H1 (cell line): ENCODE data around the gene CHST12. TPM values are rescaled to one million over a fixed set of nuclear protein-coding genes. Genes with fewer than 3 reads are reported as not detected.

Experiments
- CTCF ChIA-PET: fragments of 300-600 bp; sonication (Branson Sonifier 250); formaldehyde crosslinking; loops from one replicate; lab custom pipeline; 2021; ENCODE audit not compliant: partially characterized antibody; lab: Charles Lee
- POLR2A ChIA-PET: fragments of 300-600 bp; sonication (Branson Sonifier 250); formaldehyde crosslinking; loops from one replicate; lab custom pipeline; 2021; ENCODE audit warnings: inconsistent platforms; ENCODE audit not compliant: partially characterized antibody; lab: Charles Lee
- DNase-seq, 2 experiments: peaks; one replicate each; pipeline versions ENCODE4 v3.0.0 to v3.0.0-alpha.2; 2010 to 2022; ENCODE audit warnings: low spot score in 2 of 2, low read depth in 1 of 2, mixed read lengths in 1 of 2
- FAIRE-seq: peaks from 2 replicates; lab custom pipeline; 2011; peaks lifted over from hg19 to GRCh38; lab: Jason Lieb, UNC
- H2AFZ ChIP-seq: 2 replicates; pipeline ENCODE4 v1.8.1; 2012; ENCODE audit warnings: low read length, inconsistent platforms
- H2AK5ac ChIP-seq: 2 replicates; pipeline ENCODE4 v1.6.1; 2013; ENCODE audit warnings: low read depth, low read length
- H2BK120ac ChIP-seq: replicated peaks from 2 replicates; pipeline ENCODE3; 2013; ENCODE audit warnings: low read depth, low read length, inconsistent platforms
- H2BK12ac ChIP-seq: 2 replicates; pipeline ENCODE4 v1.6.1; 2013; ENCODE audit warnings: low read depth, low read length
- H2BK15ac ChIP-seq: 2 replicates; pipeline ENCODE4 v1.6.1; 2013; ENCODE audit warnings: low read length
- H2BK20ac ChIP-seq: 2 replicates; pipeline ENCODE4 v1.6.1; 2013; ENCODE audit warnings: low read length
- H2BK5ac ChIP-seq: 2 replicates; pipeline ENCODE4 v1.6.1; 2013; ENCODE audit warnings: low read depth, low read length
- H3K14ac ChIP-seq: 2 replicates; pipeline ENCODE4 v1.6.1; 2013; ENCODE audit warnings: inconsistent platforms; ENCODE audit not compliant: insufficient read length
- H3K18ac ChIP-seq: 2 replicates; pipeline ENCODE4 v1.6.1; 2013; ENCODE audit warnings: low read length; ENCODE audit errors: extremely low read depth
- H3K23ac ChIP-seq: 2 replicates; pipeline ENCODE4 v1.6.1; 2013; ENCODE audit warnings: inconsistent platforms; ENCODE audit not compliant: insufficient read length
- H3K23me2 ChIP-seq: 2 replicates; pipeline ENCODE4 v1.6.1; 2013; ENCODE audit warnings: low read depth, low read length
- H3K27ac ChIP-seq: 2 replicates; pipeline ENCODE4 v1.6.1; 2011; ENCODE audit warnings: low read depth, low read length, inconsistent platforms
- H3K27me3 ChIP-seq, 4 experiments: replicated peaks in 1 of 4; 1 replicate in 1 of 4; 2 replicates in 3 of 4; pipeline versions ENCODE4 v1.6.1 to v1.8.1; 2011 to 2013; ENCODE audit warnings: low read length in 3 of 4, mild to moderate bottlenecking in 3 of 4, inconsistent platforms in 2 of 4, mixed read lengths in 2 of 4, moderate library complexity in 1 of 4; ENCODE audit not compliant: control insufficient read depth in 3 of 4, insufficient read depth in 3 of 4; ENCODE audit errors: extremely low read depth in 1 of 4
- H3K36me3 ChIP-seq, 4 experiments: 2 replicates each; pipeline versions ENCODE4 v1.6.1 to v1.8.1; 2011 to 2013; ENCODE audit warnings: mild to moderate bottlenecking in 4 of 4, low read length in 3 of 4, moderate library complexity in 2 of 4, control low read depth in 1 of 4, inconsistent platforms in 1 of 4; ENCODE audit not compliant: insufficient read depth in 4 of 4, control insufficient read depth in 2 of 4
- H3K4ac ChIP-seq: replicated peaks from 2 replicates; pipeline ENCODE3; 2013; ENCODE audit warnings: low read length, low read depth, mixed read lengths, inconsistent platforms; ENCODE audit not compliant: insufficient read length
- H3K4me1 ChIP-seq, 4 experiments: replicated peaks in 1 of 4; 1 replicate in 1 of 4; 2 replicates in 3 of 4; pipeline versions ENCODE4 v1.6.1 to v1.8.1; 2011 to 2013; ENCODE audit warnings: low read length in 3 of 4, inconsistent platforms in 2 of 4, mixed read lengths in 1 of 4; ENCODE audit not compliant: insufficient read depth in 4 of 4, control insufficient read depth in 3 of 4
- H3K4me2 ChIP-seq, 2 experiments: 2 replicates each; pipeline versions ENCODE4 v1.6.1 to v1.8.1; 2011 to 2013; ENCODE audit warnings: low read depth in 2 of 2, low read length in 2 of 2, control low read depth in 1 of 2, inconsistent platforms in 1 of 2, mild to moderate bottlenecking in 1 of 2; ENCODE audit not compliant: insufficient read depth in 1 of 2
- H3K4me3 ChIP-seq, 4 experiments: fragments of 200-600, 300-600 bp in 1 of 4; sonication (generic), shearing (Covaris generic), sonication (Bioruptor Twin) in 1 of 4; 2 replicates each; pipeline versions ENCODE4 v1.5.1 to v1.8.1; 2011 to 2016; ENCODE audit warnings: low read length in 4 of 4, low read depth in 3 of 4, control low read depth in 2 of 4, inconsistent platforms in 2 of 4, mild to moderate bottlenecking in 2 of 4, mixed read lengths in 1 of 4, moderate library complexity in 1 of 4; ENCODE audit not compliant: insufficient read depth in 2 of 4; ENCODE audit errors: extremely low read depth in 1 of 4
- H3K56ac ChIP-seq: replicated peaks from 2 replicates; pipeline ENCODE3; 2013; ENCODE audit warnings: low read depth, mild to moderate bottlenecking, mixed read lengths, low read length, inconsistent platforms; ENCODE audit not compliant: insufficient read length
- H3K79me1 ChIP-seq: 2 replicates; pipeline ENCODE4 v1.6.1; 2013; ENCODE audit warnings: low read depth, low read length, control low read depth
- H3K79me2 ChIP-seq, 2 experiments: 2 replicates each; pipeline versions ENCODE4 v1.6.1 to v1.8.1; 2012 to 2013; ENCODE audit warnings: low read length in 2 of 2, mild to moderate bottlenecking in 2 of 2, inconsistent platforms in 1 of 2; ENCODE audit not compliant: insufficient read depth in 2 of 2, control insufficient read depth in 1 of 2
- H3K9ac ChIP-seq, 4 experiments: replicated peaks in 1 of 4; 1 replicate in 1 of 4; 2 replicates in 3 of 4; pipeline versions ENCODE4 v1.6.1 to v1.8.1; 2011 to 2013; ENCODE audit warnings: low read depth in 3 of 4, low read length in 3 of 4, control low read depth in 2 of 4, mild to moderate bottlenecking in 2 of 4, moderate library complexity in 2 of 4, inconsistent platforms in 1 of 4; ENCODE audit errors: extremely low read depth in 1 of 4
- H3K9me3 ChIP-seq, 2 experiments: 2 replicates each; pipeline versions ENCODE4 v1.6.1 to v1.8.1; 2012 to 2013; ENCODE audit warnings: mild to moderate bottlenecking in 2 of 2, moderate library complexity in 2 of 2, control low read depth in 1 of 2, inconsistent platforms in 1 of 2, low read depth in 1 of 2, low read length in 1 of 2, mixed read lengths in 1 of 2; ENCODE audit not compliant: insufficient read depth in 2 of 2
- H4K20me1 ChIP-seq, 2 experiments: replicated peaks in 1 of 2; 2 replicates each; pipeline versions ENCODE3 to v1.8.1; 2011 to 2013; ENCODE audit warnings: inconsistent platforms in 2 of 2, low read length in 2 of 2, mild to moderate bottlenecking in 1 of 2; ENCODE audit not compliant: insufficient read depth in 2 of 2, control insufficient read depth in 1 of 2
- H4K5ac ChIP-seq: 2 replicates; pipeline ENCODE4 v1.6.1; 2013; ENCODE audit warnings: low read length, low read depth, mixed read lengths, inconsistent platforms; ENCODE audit not compliant: insufficient read length
- H4K8ac ChIP-seq: 2 replicates; pipeline ENCODE4 v1.8.0; 2013; ENCODE audit warnings: mild to moderate bottlenecking, moderate library complexity, low read length, inconsistent platforms; ENCODE audit not compliant: insufficient read depth; ENCODE audit errors: extremely low read depth
- H4K91ac ChIP-seq: replicated peaks from 2 replicates; pipeline ENCODE3; 2013; ENCODE audit warnings: low read length, mixed read lengths, inconsistent platforms; ENCODE audit not compliant: insufficient read length
- POU5F1 ChIP-seq: IDR thresholded peaks from 2 replicates; pipeline ENCODE4 v1.6.1; 2011; ENCODE audit warnings: low read depth, mild to moderate bottlenecking, low read length, moderate library complexity
- TAF1 ChIP-seq: IDR thresholded peaks from 2 replicates; pipeline ENCODE4 v1.6.1; 2011; ENCODE audit warnings: mild to moderate bottlenecking, low read depth, low read length
- WGBS, 2 experiments: shearing (Covaris generic) in 1 of 2; methylation state at CpG; one replicate each; pipeline versions ENCODE4 v1.1.6 to v1.1.7; 2013 to 2015; ENCODE audit warnings: low lambda C conversion rate in 2 of 2, mixed read lengths in 2 of 2, inconsistent platforms in 1 of 2, low coverage in 1 of 2, missing lambda C conversion rate in 1 of 2; ENCODE audit not compliant: insufficient replicate concordance in 2 of 2, insufficient coverage in 1 of 2, insufficient read length in 1 of 2; ENCODE audit errors: extremely low coverage in 1 of 2, missing lambda C conversion rate in 1 of 2; 5-methylcytosine and 5-hydroxymethylcytosine counted together
- polyA plus RNA-seq, 7 experiments: library from polyadenylated mRNA; depleted of rRNA in 3 of 7; stranded (reverse) in 5 of 7; unstranded in 2 of 7; fragments of >200 nt in 5 of 7; fragments of 200-250 nt in 2 of 7; gene quantifications; 1 replicate in 5 of 7; 2 replicates in 1 of 7; 4 replicates in 1 of 7; pipeline versions ENCODE4 v1.2.1 to v1.2.3, GENCODE V29; 2011 to 2013; ENCODE audit warnings: missing spikeins in 2 of 7, mixed read lengths in 2 of 7
- total RNA-seq: library from RNA; stranded (reverse); fragmentation: NEBNext Ultra II Directional; extraction: Animal tissue kit (Norgen Biotek cat#: 25700); gene quantifications from 2 replicates; pipeline ENCODE4 v1.2.1, GENCODE V29; 2021
- TF ChIP-seq, protein P1 (sequence below): IDR thresholded peaks from 2 replicates; pipeline ENCODE4 v1.6.1; 2011; ENCODE audit warnings: low read depth, mild to moderate bottlenecking, low read length; ENCODE audit not compliant: insufficient read depth

Gene CHST12
- total and polyA plus RNA-seq, 2 of the 8 experiments (the other 6 are each of a cell fraction or from before 2014, with no cell fraction given): 13.4 to 24.1 TPM

- Histone ChIP-seq H2AK5ac (no peak overlapping the region), H3K4me2 (no peak overlapping the region), H2BK120ac (no peak overlapping the region), H4K8ac (0 out of 2 replicates have a peak overlapping the region, but pooled peaks have one; percentile 18), H3K23me2 (no peaks in the 10 kb centered on the region), H3K4me1 (peaks cover 0 to 5% (median 0%) of the 10 kb centered on the region in 4 experiments; a peak in 1 of 7 replicates), H2AFZ (no peak overlapping the region), H3K18ac (no peak overlapping the region), H3K27ac (no peak overlapping the region), H2BK5ac (peak overlapping the region; percentile 35; the same call in 1 of the 2 replicates), H4K20me1 (peaks cover 18 to 26% of the 10 kb centered on the region in 2 experiments), H2BK12ac (no peak overlapping the region), H3K27me3 (no peaks in the 10 kb centered on the region), H2BK15ac (no peak overlapping the region), H4K91ac (no peak overlapping the region), H3K4me3 (no peak overlapping the region)
- no peak for FAIRE-seq
- CTCF ChIA-PET: interaction anchor here (0.6 to 4.6 kb wide), 17 partner anchors 10 to 172 kb away, joined by 3 to 34 read pairs (median 5); partner anchors contain the start of gene CHST12
- 95% methylated on average over 22 of the region's 29 CpGs; no CpG with 5 or more reads in 1 of the 2 experiments for WGBS, 2 experiments
- TF ChIP-seq POU5F1 (no peak), TAF1 (no peak)
- TF ChIP-seq, protein P1, sequence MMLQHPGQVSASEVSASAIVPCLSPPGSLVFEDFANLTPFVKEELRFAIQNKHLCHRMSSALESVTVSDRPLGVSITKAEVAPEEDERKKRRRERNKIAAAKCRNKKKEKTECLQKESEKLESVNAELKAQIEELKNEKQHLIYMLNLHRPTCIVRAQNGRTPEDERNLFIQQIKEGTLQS: no peak
- TF ChIP-seq, all 59 proteins: peak for 0
- Histone ChIP-seq H3K9me3 (no peaks in the 10 kb centered on the region), H2BK20ac (no peak overlapping the region), H3K56ac (no peak overlapping the region), H3K9ac (no peak overlapping the region), H3K79me2 (peaks cover 0 to 8% of the 10 kb centered on the region in 2 experiments; a peak in 1 of 4 replicates), H3K79me1 (peaks cover 4% of the 10 kb centered on the region), H3K36me3 (peaks cover 18 to 30% (median 24%) of the 10 kb centered on the region in 4 experiments; a peak in 7 of 8 replicates), H3K23ac (no peak overlapping the region), H4K5ac (no peak overlapping the region), H3K14ac (no peak overlapping the region), H3K4ac (no peak overlapping the region)
- no peak for DNase-seq
- POLR2A ChIA-PET: interaction anchor here (0.8 to 2.9 kb wide), 8 partner anchors 10 to 52 kb away, joined by 3 to 14 read pairs (median 4); partner anchors contain the start of gene EIF3B
Measured at GRCh38 chr7:2383543-2384274, 19.7 kb upstream of the CHST12 start.
